IMR-90 (cell line): ENCODE results near the gene C2orf92. TPM values are rescaled to one million over a fixed set of nuclear protein-coding genes. Genes with fewer than 3 reads are reported as not detected.

Source experiments
- ATAC-seq: fragments of 200-7000 bp; cut with Tn5 transposase; 2 replicates; pipeline ENCODE4 v1.9.1; 2020; ENCODE audit warnings: low read depth, mild to moderate bottlenecking, moderate library complexity
- BruUV-seq: library from RNA; stranded (reverse); fragments of 400-500 nt; replicated peaks from 2 replicates; lab custom pipeline; 2021; lab: Mats Ljungman, UMichigan
- CTCF ChIA-PET: fragments of 300-600 bp; formaldehyde crosslinking; extraction: SDS; loops from one replicate; lab custom pipeline; 2021; ENCODE audit warnings: antibody characterized with exemption; lab: Yijun Ruan, JAX
- POLR2A ChIA-PET: fragments of 300-600 bp; sonication (Branson Sonifier 250); formaldehyde crosslinking; loops from one replicate; lab custom pipeline; 2022; ENCODE audit warnings: antibody characterized with exemption; ENCODE audit not compliant: unreplicated experiment; lab: Charles Lee
- DNase-seq: peaks from one replicate; pipeline ENCODE4 v3.0.0; 2013
- H2AFZ ChIP-seq: replicated peaks from 2 replicates; pipeline ENCODE3; 2013; ENCODE audit warnings: low read length, mild to moderate bottlenecking; ENCODE audit not compliant: poor library complexity
- H2AK5ac ChIP-seq: 2 replicates; pipeline ENCODE4 v1.6.1; 2013; ENCODE audit warnings: low read depth, low read length, inconsistent platforms
- H2AK9ac ChIP-seq: replicated peaks from 2 replicates; pipeline ENCODE3; 2013; ENCODE audit warnings: mild to moderate bottlenecking, low read depth, low read length, moderate library complexity; ENCODE audit not compliant: poor library complexity
- H2BK120ac ChIP-seq: 2 replicates; pipeline ENCODE4 v1.6.1; 2013; ENCODE audit warnings: low read depth, low read length, inconsistent platforms
- H2BK15ac ChIP-seq: 3 replicates; pipeline ENCODE4 v1.6.1; 2013; ENCODE audit warnings: low read depth, low read length, inconsistent platforms
- H2BK20ac ChIP-seq: 2 replicates; pipeline ENCODE4 v1.6.1; 2013; ENCODE audit warnings: low read depth, mild to moderate bottlenecking, inconsistent platforms, low read length, moderate library complexity
- H2BK5ac ChIP-seq: 2 replicates; pipeline ENCODE4 v1.6.1; 2013; ENCODE audit warnings: mild to moderate bottlenecking, low read depth, low read length, inconsistent platforms; ENCODE audit not compliant: poor library complexity, severe bottlenecking
- H3K14ac ChIP-seq: replicated peaks from 2 replicates; pipeline ENCODE4 v1.6.1; 2013; ENCODE audit warnings: low read depth, low read length, inconsistent platforms
- H3K18ac ChIP-seq: 2 replicates; pipeline ENCODE4 v1.6.1; 2013; ENCODE audit warnings: low read depth, low read length, control low read depth
- H3K23ac ChIP-seq: 2 replicates; pipeline ENCODE4 v1.6.1; 2013; ENCODE audit warnings: low read depth, low read length, inconsistent platforms
- H3K27ac ChIP-seq: 2 replicates; pipeline ENCODE4 v1.5.1; 2013; ENCODE audit warnings: mild to moderate bottlenecking, control low read depth, low read length; ENCODE audit not compliant: insufficient read depth
- H3K27me3 ChIP-seq: 2 replicates; pipeline ENCODE4 v1.6.1; 2013; ENCODE audit warnings: low read length; ENCODE audit not compliant: control insufficient read depth, insufficient read depth
- H3K36me3 ChIP-seq: 2 replicates; pipeline ENCODE4 v1.6.1; 2013; ENCODE audit warnings: low read length, mixed read lengths; ENCODE audit not compliant: control insufficient read depth, insufficient read depth
- H3K4ac ChIP-seq: 2 replicates; pipeline ENCODE4 v1.6.1; 2013; ENCODE audit warnings: low read depth, low read length, inconsistent platforms
- H3K4me1 ChIP-seq: 2 replicates; pipeline ENCODE4 v1.6.1; 2013; ENCODE audit warnings: low read length, mixed read lengths; ENCODE audit not compliant: control insufficient read depth, insufficient read depth
- H3K4me2 ChIP-seq: 2 replicates; pipeline ENCODE4 v1.6.1; 2013; ENCODE audit warnings: low read depth, mild to moderate bottlenecking, control low read depth, low read length, moderate library complexity
- H3K4me3 ChIP-seq: 2 replicates; pipeline ENCODE4 v1.5.1; 2013; ENCODE audit warnings: low read depth, mild to moderate bottlenecking, control low read depth, low read length, moderate library complexity; ENCODE audit not compliant: insufficient read depth
- H3K56ac ChIP-seq: 2 replicates; pipeline ENCODE4 v1.6.1; 2013; ENCODE audit warnings: low read length, inconsistent platforms; ENCODE audit not compliant: insufficient read depth; ENCODE audit errors: extremely low read depth
- H3K79me1 ChIP-seq, 2 experiments: 2 replicates each; pipeline ENCODE4 v1.6.1; 2013; ENCODE audit warnings: low read length in 2 of 2, inconsistent platforms in 1 of 2, low read depth in 1 of 2
- H3K9ac ChIP-seq: 2 replicates; pipeline ENCODE4 v1.6.1; 2013; ENCODE audit warnings: low read depth, low read length, control low read depth
- H3K9me1 ChIP-seq: 2 replicates; pipeline ENCODE4 v1.6.1; 2013; ENCODE audit warnings: low read length, inconsistent platforms; ENCODE audit not compliant: insufficient read depth
- H3K9me3 ChIP-seq: 2 replicates; pipeline ENCODE4 v1.6.1; 2013; ENCODE audit warnings: low read length; ENCODE audit not compliant: control insufficient read depth, insufficient read depth
- H4K20me1 ChIP-seq: 2 replicates; pipeline ENCODE4 v1.6.1; 2013; ENCODE audit warnings: low read length, inconsistent platforms; ENCODE audit not compliant: insufficient read depth
- H4K5ac ChIP-seq: 2 replicates; pipeline ENCODE4 v1.6.1; 2013; ENCODE audit warnings: mild to moderate bottlenecking, low read depth, low read length, control low read depth
- H4K8ac ChIP-seq, 2 experiments: 2 replicates each; pipeline ENCODE4 v1.6.1; 2013; ENCODE audit warnings: low read depth in 2 of 2, low read length in 2 of 2, control low read depth in 1 of 2, inconsistent platforms in 1 of 2
- H4K91ac ChIP-seq: 2 replicates; pipeline ENCODE4 v1.6.1; 2013; ENCODE audit warnings: low read depth, low read length, inconsistent platforms; ENCODE audit not compliant: insufficient read depth
- BHLHE40 ChIP-seq: fragments of 150-350 bp; IDR thresholded peaks from 2 replicates; pipeline ENCODE4 v1.6.1; 2016; ENCODE audit warnings: mild to moderate bottlenecking, low read depth, low read length
- CEBPB ChIP-seq: IDR thresholded peaks from 2 replicates; pipeline ENCODE4 v1.6.1; 2012; ENCODE audit warnings: low read depth, low read length, improper control_type of control experiment
- CHD1 ChIP-seq: IDR thresholded peaks from 2 replicates; pipeline ENCODE4 v1.6.1; 2012; ENCODE audit warnings: low read depth, low read length, improper control_type of control experiment
- CTCF ChIP-seq: conservative IDR thresholded peaks from 2 replicates; pipeline ENCODE4 v1.5.1; 2012; ENCODE audit warnings: mild to moderate bottlenecking, low read depth, low read length, improper control_type of control experiment
- ELK1 ChIP-seq: fragments of 150-350 bp; IDR thresholded peaks from 2 replicates; pipeline ENCODE4 v1.6.1; 2016; ENCODE audit warnings: low read depth, mild to moderate bottlenecking, low read length, moderate library complexity, borderline replicate concordance
- MAFK ChIP-seq: IDR thresholded peaks from 2 replicates; pipeline ENCODE4 v1.6.1; 2012; ENCODE audit warnings: low read depth, low read length, improper control_type of control experiment
- NFE2L2 ChIP-seq: fragments of 150-350 bp; IDR thresholded peaks from 2 replicates; pipeline ENCODE4 v1.6.1; 2016; ENCODE audit warnings: low read depth, mild to moderate bottlenecking, low read length
- POLR2A ChIP-seq: IDR thresholded peaks from 2 replicates; pipeline ENCODE4 v1.6.1; 2012; ENCODE audit warnings: mild to moderate bottlenecking, low read depth, low read length
- RAD21 ChIP-seq: IDR thresholded peaks from 2 replicates; pipeline ENCODE4 v1.6.1; 2012; ENCODE audit warnings: low read length, improper control_type of control experiment
- RCOR1 ChIP-seq: IDR thresholded peaks from 2 replicates; pipeline ENCODE4 v1.6.1; 2012; ENCODE audit warnings: mild to moderate bottlenecking, low read length, improper control_type of control experiment; ENCODE audit not compliant: insufficient replicate concordance
- RFX5 ChIP-seq: IDR thresholded peaks from 2 replicates; pipeline ENCODE4 v1.8.0; 2012; ENCODE audit warnings: low read depth, mild to moderate bottlenecking, low read length, moderate library complexity
- SMC3 ChIP-seq: fragments of 150-350 bp; IDR thresholded peaks from 2 replicates; pipeline ENCODE4 v1.6.1; 2016; ENCODE audit warnings: low read depth, mild to moderate bottlenecking, antibody characterized with exemption, low read length, moderate library complexity
- USF2 ChIP-seq: fragments of 150-350 bp; IDR thresholded peaks from 2 replicates; pipeline ENCODE4 v1.6.1; 2017; ENCODE audit warnings: mild to moderate bottlenecking, antibody characterized with exemption, low read length, low read depth
- WGBS, 2 experiments: methylation state at CpG; one replicate each; pipeline versions ENCODE4 v1.1.5 to v1.1.7; 2013; ENCODE audit warnings: missing lambda C conversion rate in 2 of 2; ENCODE audit not compliant: insufficient read length in 1 of 2; ENCODE audit errors: extremely low coverage in 2 of 2; 5-methylcytosine and 5-hydroxymethylcytosine counted together
- dilution Hi-C: fragments of 300-500 bp; cut with HindIII; formaldehyde crosslinking; loops from one replicate; pipeline ENCODE4 v1.14.3; 2018; ENCODE audit warnings: low sequenced_read_pairs; ENCODE audit not compliant: unreplicated experiment
- in situ Hi-C: fragments of 300-500 bp; cut with MboI; formaldehyde crosslinking; loops from 3 replicates; pipeline ENCODE4 v1.14.3; 2019; ENCODE audit warnings: low sequenced_read_pairs, inconsistent platforms, mixed read lengths
- intact Hi-C: fragments of 100-400 bp; cut with micrococcal nuclease; formaldehyde crosslinking; loops from 2 replicates; pipeline ENCODE4 v1.10.0; 2022
- polyA plus RNA-seq, 3 experiments: library from polyadenylated mRNA; depleted of rRNA; stranded (reverse); fragments of >200 nt; gene quantifications; 2 replicates each; pipeline ENCODE4 v1.2.3, GENCODE V29; 2012; ENCODE audit warnings: low replicate concordance in 1 of 3
- total RNA-seq: library from RNA; depleted of rRNA; stranded (reverse); fragments of >200 nt; gene quantifications from 2 replicates; pipeline ENCODE4 v1.2.3, GENCODE V29; 2012

C2orf92 gene
- total and polyA plus RNA-seq, 2 of the 4 experiments (the other 2 are of a cell fraction): 0.90 to 2.5 TPM

- TF ChIP-seq ELK1: no peak
- no peak for TF ChIP-seq MAFK
- TF ChIP-seq POLR2A: no peak
- TF ChIP-seq NFE2L2: no peak
- no peak for TF ChIP-seq SMC3
These were observed 4.9 kb upstream of the C2orf92 start (continued) for GRCh38 chr2:97664636-97664970.

GRCh38 chr2:97670471-97670870, 958 bp downstream of the C2orf92 start:
- Histone ChIP-seq H2BK120ac (no peak overlapping the region), H3K56ac (no peak overlapping the region), H3K4me2 (no peak overlapping the region), H3K4me1 (peaks cover 2% of the 10 kb centered on the region; the same call in 1 of the 2 replicates), H4K91ac (no peak overlapping the region), H3K23ac (no peak overlapping the region), H3K4me3 (no peak overlapping the region), H3K9ac (no peak overlapping the region), H4K20me1 (no peaks in the 10 kb centered on the region), H2AK5ac (no peak overlapping the region), H2AK9ac (no peak overlapping the region), H3K9me1 (0 out of 2 replicates have a peak, but pooled peaks cover 3% of the 10 kb centered on the region), H3K18ac (no peak overlapping the region), H3K27ac (no peak overlapping the region), H3K9me3 (no peaks in the 10 kb centered on the region), H3K27me3 (no peaks in the 10 kb centered on the region), H2BK5ac (no peak overlapping the region), H3K4ac (no peak overlapping the region), H2BK20ac (no peak overlapping the region), H4K8ac (no peak overlapping the region), H3K36me3 (no peaks in the 10 kb centered on the region), H3K79me1 (no peaks in the 10 kb centered on the region), H3K14ac (no peak overlapping the region), H2AFZ (no peak overlapping the region), H2BK15ac (no peak overlapping the region), H4K5ac (no peak overlapping the region)
- WGBS, 2 experiments: no CpG with 5 or more reads among the region's 1 CpG
- in situ Hi-C loops (loop anchor here (25.0 kb wide), 1 partner anchor 1608 kb away; no protein-coding TSS in a partner anchor), dilution Hi-C loops (no loop called here), intact Hi-C loops (no loop called here)
- DNase-seq (no peak), ATAC-seq (no peak)
- no peak for TF ChIP-seq CEBPB
- TF ChIP-seq CTCF: no peak
- no peak for TF ChIP-seq USF2
- no peak for TF ChIP-seq ELK1
- no peak for TF ChIP-seq CHD1
- TF ChIP-seq BHLHE40: no peak
- TF ChIP-seq RFX5: no peak
- no peak for TF ChIP-seq MAFK
- no peak for TF ChIP-seq RAD21
- no peak for TF ChIP-seq RCOR1
- BruUV-seq: no TSS peak
- ChIA-PET POLR2A (no interaction called here), CTCF (no interaction called here)
